ENCODE results near the gene MCC.

GRCh38 chr5:113099822-113100221, 388.4 kb downstream of the MCC start:
- no peak for TF ChIP-seq CTCF (IDR thresholded peaks at IDR 0.05; ENCODE audit: insufficient read depth, low read length)
- no peak for TF ChIP-seq GABPA (IDR thresholded peaks at IDR 0.05; ENCODE audit: low read depth)
- TF ChIP-seq REST (IDR thresholded peaks at IDR 0.05; ENCODE audit: insufficient replicate concordance, low read depth): no peak
- TF ChIP-seq POLR2AphosphoS5 (IDR thresholded peaks at IDR 0.05; ENCODE audit: low read depth): no peak
- TF ChIP-seq SPI1 (IDR thresholded peaks at IDR 0.05; ENCODE audit: borderline replicate concordance, low read depth): no peak
